Kidney (tissue), 14 donors: Measurements from ENCODE around the gene FAS. TPM values are rescaled to one million over a fixed set of nuclear protein-coding genes. Genes with fewer than 3 reads are reported as not detected.
"Not testable (repeated sequence)": the region's sequence is repeated elsewhere in the genome, so short reads cannot be mapped to it uniquely, and the experiment has no call there.

Source experiments
- DNase-seq, 5 donors: peaks; one replicate each; pipeline ENCODE4 v3.0.0-alpha.2; 2013 to 2020
- FAIRE-seq: peaks from 2 replicates; lab custom pipeline; 2012; peaks lifted over from hg19 to GRCh38; lab: Jason Lieb, UNC
- H3K27ac ChIP-seq, 2 donors: one replicate each; pipeline ENCODE4 v1.7.0; 2013; ENCODE audit warnings: low read depth in 2 of 2, low read length in 2 of 2, inconsistent platforms in 1 of 2
- H3K27me3 ChIP-seq: one replicate; pipeline ENCODE4 v1.7.1; 2013; ENCODE audit warnings: low read length, inconsistent platforms; ENCODE audit not compliant: control insufficient read depth, insufficient read depth
- H3K36me3 ChIP-seq, 3 donors: one replicate each; pipeline versions ENCODE4 v1.7.0 to v1.7.1; 2013; ENCODE audit warnings: low read length in 3 of 3, control low read depth in 1 of 3, inconsistent platforms in 1 of 3; ENCODE audit not compliant: insufficient read depth in 3 of 3, control insufficient read depth in 2 of 3
- H3K4me1 ChIP-seq, 3 donors: one replicate each; pipeline versions ENCODE4 v1.7.0 to v1.7.1; 2013; ENCODE audit warnings: low read length in 3 of 3, inconsistent platforms in 1 of 3, low read depth in 1 of 3; ENCODE audit not compliant: control insufficient read depth in 2 of 3, insufficient read depth in 2 of 3
- H3K4me3 ChIP-seq, 3 donors: one replicate each; pipeline versions ENCODE4 v1.7.0 to v1.8.1; 2013; ENCODE audit warnings: low read length in 3 of 3, control low read depth in 1 of 3, inconsistent platforms in 1 of 3
- H3K9ac ChIP-seq, 3 donors: one replicate each; pipeline versions ENCODE4 v1.7.0 to v1.7.1; 2013; ENCODE audit warnings: low read length in 3 of 3, control low read depth in 1 of 3, inconsistent platforms in 1 of 3
- H3K9me3 ChIP-seq, 3 donors: one replicate each; pipeline versions ENCODE4 v1.7.0 to v1.7.1; 2013; ENCODE audit warnings: low read length in 3 of 3, control low read depth in 1 of 3, inconsistent platforms in 1 of 3; ENCODE audit not compliant: control insufficient read depth in 2 of 3, insufficient read depth in 1 of 3
- intact Hi-C: fragments of 100-400 bp; cut with DNase I; formaldehyde crosslinking; loops from one replicate; pipeline ENCODE4 v1.11.1; 2022
- polyA plus RNA-seq: library from polyadenylated mRNA; stranded (reverse); fragments of 350-450 nt; fragmentation: Illumina TruSeq; extraction: RNeasy Lipid Tissue Mini Kit (QIAGEN cat#74804); gene quantifications from one replicate; pipeline ENCODE4 v1.2.3, GENCODE V29; 2014; ENCODE audit warnings: low read depth, low replicate concordance; ENCODE audit not compliant: insufficient read depth
- total RNA-seq: library from RNA; stranded (reverse); fragmentation: NEBNext Ultra II Directional; extraction: Animal tissue kit (Norgen Biotek cat#: 25700); gene quantifications from one replicate; pipeline ENCODE4 v1.2.1, GENCODE V29; 2021
- TF ChIP-seq, protein P1 (sequence below): IDR thresholded peaks from 3 replicates; pipeline ENCODE4 v1.5.1; 2012; ENCODE audit warnings: mild to moderate bottlenecking, moderate library complexity, borderline replicate concordance; ENCODE audit not compliant: insufficient read depth; ENCODE audit errors: extremely low read depth
- donor health status: control.
- donor health status: control.
- donor health status: control.
- donor health status: control.
- donor health status: control.
- donor health status: DM: yes; HTN: yes; CAD: no.
- donor health status: Normal renal cell carcinoma (clear cell type).

The FAS gene
- total and polyA plus RNA-seq, 2 donors from 2014 or later = 6.5 to 45.2 TPM

DNA sequence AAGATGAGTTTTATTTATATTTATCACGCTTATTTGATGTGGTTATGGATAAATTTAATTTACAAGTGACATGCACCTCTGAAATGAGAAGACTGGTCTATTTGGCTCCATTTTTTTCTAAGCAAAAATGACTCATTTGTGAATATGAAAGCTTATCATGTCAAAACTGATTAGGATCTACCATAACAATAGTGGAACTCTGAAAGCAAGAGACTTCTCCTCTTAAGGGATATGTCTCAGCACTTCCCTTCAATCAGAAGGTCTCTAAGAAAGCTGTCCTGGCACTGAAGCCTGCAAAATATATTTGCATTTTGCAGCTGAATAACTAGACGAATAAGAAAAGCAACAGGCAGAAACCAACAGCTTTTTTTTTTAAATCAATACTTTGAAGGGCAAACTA lies 12.7 kb downstream of the FAS start:
- TF ChIP-seq, protein P1, sequence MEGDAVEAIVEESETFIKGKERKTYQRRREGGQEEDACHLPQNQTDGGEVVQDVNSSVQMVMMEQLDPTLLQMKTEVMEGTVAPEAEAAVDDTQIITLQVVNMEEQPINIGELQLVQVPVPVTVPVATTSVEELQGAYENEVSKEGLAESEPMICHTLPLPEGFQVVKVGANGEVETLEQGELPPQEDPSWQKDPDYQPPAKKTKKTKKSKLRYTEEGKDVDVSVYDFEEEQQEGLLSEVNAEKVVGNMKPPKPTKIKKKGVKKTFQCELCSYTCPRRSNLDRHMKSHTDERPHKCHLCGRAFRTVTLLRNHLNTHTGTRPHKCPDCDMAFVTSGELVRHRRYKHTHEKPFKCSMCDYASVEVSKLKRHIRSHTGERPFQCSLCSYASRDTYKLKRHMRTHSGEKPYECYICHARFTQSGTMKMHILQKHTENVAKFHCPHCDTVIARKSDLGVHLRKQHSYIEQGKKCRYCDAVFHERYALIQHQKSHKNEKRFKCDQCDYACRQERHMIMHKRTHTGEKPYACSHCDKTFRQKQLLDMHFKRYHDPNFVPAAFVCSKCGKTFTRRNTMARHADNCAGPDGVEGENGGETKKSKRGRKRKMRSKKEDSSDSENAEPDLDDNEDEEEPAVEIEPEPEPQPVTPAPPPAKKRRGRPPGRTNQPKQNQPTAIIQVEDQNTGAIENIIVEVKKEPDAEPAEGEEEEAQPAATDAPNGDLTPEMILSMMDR = no peak
- no peak overlapping the region for H3K4me3 ChIP-seq
- peaks cover 0 to 4% (median 4%) of the 10 kb centered on the region in 3 donors for H3K4me1 ChIP-seq
- intact Hi-C loops = no loop called here
- no peak overlapping the region for H3K27ac ChIP-seq
- DNase-seq (no peak), FAIRE-seq (no peak)
- H3K9me3 ChIP-seq = no peaks in the 10 kb centered on the region
- no peak overlapping the region for H3K9ac ChIP-seq
- H3K27me3 ChIP-seq = no peaks in the 10 kb centered on the region
- peaks cover 0 to 6% (median 4%) of the 10 kb centered on the region in 3 donors for H3K36me3 ChIP-seq

DNA sequence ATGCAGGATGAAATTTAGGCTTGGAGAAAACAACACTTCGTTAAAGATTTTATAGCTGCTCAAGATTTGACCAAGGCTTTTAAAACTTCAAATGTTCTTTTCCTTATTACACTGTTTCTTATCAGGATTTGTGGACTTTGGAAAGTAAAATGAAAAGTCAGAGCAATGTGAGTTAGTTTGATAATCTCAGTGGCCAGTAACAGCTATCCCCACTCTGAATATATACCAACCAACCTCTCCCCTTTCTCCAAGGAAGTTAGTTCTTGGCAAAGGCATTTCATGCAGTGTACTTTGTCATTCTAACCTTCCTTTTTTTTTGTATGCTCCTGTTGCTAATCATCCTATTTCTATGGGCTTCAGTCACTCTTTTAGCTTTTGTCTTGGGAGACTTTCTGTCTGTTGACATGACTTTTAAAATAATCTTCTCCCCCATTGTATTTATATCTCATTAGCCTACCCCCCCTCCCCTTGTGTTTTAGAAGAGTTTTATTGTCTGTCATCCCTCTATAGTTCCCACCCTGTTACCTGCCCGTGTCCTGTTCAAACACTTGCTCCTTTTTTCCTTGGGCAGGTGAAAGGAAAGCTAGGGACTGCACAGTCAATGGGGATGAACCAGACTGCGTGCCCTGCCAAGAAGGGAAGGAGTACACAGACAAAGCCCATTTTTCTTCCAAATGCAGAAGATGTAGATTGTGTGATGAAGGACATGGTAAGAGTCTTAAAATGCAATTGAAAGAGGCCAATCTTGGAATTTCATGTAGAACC lies 16.7 kb downstream of the FAS start:
- Histone ChIP-seq H3K9me3 (no peaks in the 10 kb centered on the region), H3K27me3 (no peaks in the 10 kb centered on the region), H3K4me3 (no peak overlapping the region), H3K27ac (no peak overlapping the region), H3K9ac (no peak overlapping the region), H3K4me1 (no peaks in the 10 kb centered on the region), H3K36me3 (peaks cover 0 to 8% (median 6%) of the 10 kb centered on the region in 3 donors)
- intact Hi-C loops = no loop called here
- FAIRE-seq (no peak), DNase-seq (no peak)
- TF ChIP-seq, protein P1 = no peak

DNA sequence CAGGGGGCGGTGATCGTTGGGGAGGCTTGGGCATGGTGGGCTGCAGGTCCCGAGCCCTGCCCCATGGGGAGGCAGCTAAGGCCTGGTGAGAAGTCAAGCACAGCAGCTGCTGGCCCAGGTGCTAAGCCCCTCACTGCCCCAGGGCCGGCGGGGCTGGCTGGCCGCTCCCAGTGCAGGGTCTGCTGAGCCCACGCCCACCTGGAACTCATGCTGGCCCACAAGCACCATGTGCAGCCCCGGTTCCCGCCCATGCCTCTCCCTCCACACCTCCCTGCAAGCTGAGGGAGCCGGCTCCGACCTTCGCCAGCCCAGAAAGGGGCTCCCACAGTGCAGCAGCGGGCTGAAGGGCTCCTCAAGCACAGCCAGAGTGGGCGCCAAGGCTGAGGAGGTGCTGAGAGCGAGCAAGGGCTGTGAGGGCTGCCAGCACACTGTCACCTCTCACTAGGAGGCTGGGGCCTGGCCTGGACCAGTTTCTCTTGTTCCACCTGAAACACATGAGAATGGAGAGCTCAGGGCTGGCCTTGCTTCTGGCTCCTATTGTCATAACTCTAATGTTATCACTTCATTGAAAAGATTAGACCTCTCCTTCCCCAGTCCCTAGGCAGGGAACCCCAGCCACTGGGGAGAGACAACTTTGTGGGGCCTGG lies 28.2 kb downstream of the FAS start:
- H3K4me3 ChIP-seq, H3K27ac ChIP-seq, FAIRE-seq, H3K36me3 ChIP-seq, intact Hi-C loops, H3K9me3 ChIP-seq, H3K4me1 ChIP-seq, H3K9ac ChIP-seq, H3K27me3 ChIP-seq: not testable (repeated sequence)
- DNase-seq = peak in 1 of 5 donors; percentile 59

DNA sequence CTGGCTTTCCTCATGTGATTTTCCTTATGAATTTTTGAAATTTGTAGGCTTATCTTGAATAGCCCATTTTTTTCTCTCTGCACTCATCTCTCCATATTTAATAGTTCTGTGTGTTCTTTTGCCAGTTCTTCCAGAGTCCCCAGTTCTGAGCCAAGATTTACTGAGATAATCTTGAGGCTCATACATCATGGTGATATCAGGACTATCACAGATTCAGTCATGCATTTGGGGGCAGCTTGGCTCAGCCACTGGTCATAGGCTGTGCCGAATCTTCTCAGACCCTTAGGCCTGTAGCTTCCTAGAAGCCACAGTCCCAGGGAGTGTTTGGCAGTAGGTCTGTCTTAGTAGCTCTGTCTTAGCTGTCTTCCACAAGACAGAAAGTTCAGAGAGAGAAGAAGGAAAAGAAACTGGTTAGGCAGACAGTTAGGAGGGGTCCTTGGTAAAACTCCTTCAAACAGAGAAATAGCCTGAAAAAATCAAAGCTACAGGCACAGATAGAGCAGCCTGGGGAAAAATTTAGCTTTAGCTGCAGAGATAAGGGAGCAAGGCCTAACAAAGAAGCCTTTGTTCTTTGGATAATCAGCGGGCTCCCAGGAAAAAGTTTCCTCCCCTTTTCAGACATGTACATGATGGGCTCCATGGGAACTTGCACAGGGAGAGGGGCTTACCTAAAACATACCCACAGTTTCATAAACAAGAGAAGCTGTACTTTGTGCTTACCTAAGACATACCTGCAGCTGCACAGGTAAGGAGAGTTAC lies 29.1 kb downstream of the FAS start:
- no peaks in the 10 kb centered on the region for H3K4me1 ChIP-seq

DNA sequence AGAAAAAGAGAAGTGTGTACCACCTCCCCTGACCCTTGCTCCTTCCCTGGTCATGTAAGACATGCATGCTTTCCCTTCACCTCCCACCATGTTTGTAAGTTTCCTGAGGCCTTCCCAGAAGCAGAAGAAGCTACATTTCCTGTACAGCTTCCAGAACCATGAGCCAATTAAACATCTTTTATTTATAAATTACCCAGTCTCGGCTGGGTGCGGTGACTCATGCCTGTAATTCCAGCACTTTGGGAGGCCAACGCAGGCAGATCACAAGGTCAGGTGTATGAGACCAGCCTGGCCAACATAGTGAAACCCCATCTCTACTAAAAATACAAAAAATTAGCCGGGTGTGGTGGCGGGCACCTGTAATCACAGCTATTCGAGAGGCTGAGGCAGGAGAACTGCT lies 30.9 kb downstream of the FAS start:
- H3K4me3 ChIP-seq, H3K9me3 ChIP-seq, H3K4me1 ChIP-seq, DNase-seq, H3K27me3 ChIP-seq, FAIRE-seq, intact Hi-C loops, H3K36me3 ChIP-seq, H3K27ac ChIP-seq, H3K9ac ChIP-seq: not testable (repeated sequence)

More for the DNA sequence above, 29.1 kb downstream of the FAS start:
- Histone ChIP-seq H3K27ac (no peak overlapping the region), H3K36me3 (peaks cover 0 to 5% (median 0%) of the 10 kb centered on the region in 3 donors), H3K27me3 (no peaks in the 10 kb centered on the region), H3K9me3 (no peaks in the 10 kb centered on the region), H3K9ac (no peak overlapping the region), H3K4me3 (no peak overlapping the region)
- no peak for DNase-seq
- intact Hi-C loops = no loop called here
- no peak for FAIRE-seq
- TF ChIP-seq, protein P1 = no peak
